ENCODE measurements around the gene TENT4A.

Gene TENT4A

DNA sequence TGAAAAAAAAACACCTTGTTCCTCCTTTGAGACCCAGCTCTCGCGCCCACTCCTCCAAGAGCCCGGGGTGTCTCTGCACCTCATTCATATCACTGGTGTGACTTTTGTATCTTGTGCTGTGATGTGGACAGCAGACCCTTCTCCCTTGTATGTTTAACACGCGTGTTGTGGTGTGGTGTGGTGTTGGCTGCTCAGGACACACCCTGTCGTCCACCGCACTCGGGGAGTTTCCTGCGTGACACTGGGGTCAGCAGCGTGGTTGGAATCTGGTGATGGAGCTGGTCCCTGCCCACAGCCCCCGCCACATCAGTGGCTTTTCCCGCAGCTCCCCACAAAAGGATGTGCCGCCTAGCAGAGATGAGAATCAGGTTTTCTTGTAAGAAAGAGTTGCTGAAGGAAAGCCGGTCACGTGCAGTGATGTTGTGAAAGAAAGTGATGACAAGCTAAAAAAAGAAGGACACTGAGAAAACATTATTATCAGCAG, 61.5 kb downstream of the TENT4A start:
- in situ Hi-C loops (cut with HindIII; ENCODE audit: low pct_ligation_motif_present, low pct_unique_long_range_greater_than_20kb, low sequenced_read_pairs), result no loop called here
- no peak for DNase-seq

DNA sequence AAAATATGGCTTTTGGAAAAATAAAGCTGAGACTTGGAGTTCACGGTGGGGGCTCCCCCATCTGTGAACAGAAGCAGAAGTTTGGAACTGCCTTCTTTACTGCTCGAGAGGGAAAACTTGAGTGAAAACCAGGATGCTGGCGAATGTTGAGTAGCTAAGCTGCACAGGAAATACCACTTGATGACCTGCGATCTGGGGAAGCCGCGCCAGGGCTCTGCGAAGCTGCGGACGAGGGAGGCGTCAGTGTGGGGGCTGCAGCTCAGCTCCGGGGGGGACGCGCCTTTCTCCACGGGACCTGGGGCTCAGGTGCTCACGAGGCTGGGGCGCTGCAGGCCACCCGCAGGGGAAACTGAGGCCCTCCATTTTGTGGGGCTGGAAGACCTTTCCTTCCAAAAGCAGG, 62.3 kb downstream of the TENT4A start:
- in situ Hi-C loops (cut with HindIII; ENCODE audit: low pct_ligation_motif_present, low pct_unique_long_range_greater_than_20kb, low sequenced_read_pairs), result no loop called here
- no peak for DNase-seq

DNA sequence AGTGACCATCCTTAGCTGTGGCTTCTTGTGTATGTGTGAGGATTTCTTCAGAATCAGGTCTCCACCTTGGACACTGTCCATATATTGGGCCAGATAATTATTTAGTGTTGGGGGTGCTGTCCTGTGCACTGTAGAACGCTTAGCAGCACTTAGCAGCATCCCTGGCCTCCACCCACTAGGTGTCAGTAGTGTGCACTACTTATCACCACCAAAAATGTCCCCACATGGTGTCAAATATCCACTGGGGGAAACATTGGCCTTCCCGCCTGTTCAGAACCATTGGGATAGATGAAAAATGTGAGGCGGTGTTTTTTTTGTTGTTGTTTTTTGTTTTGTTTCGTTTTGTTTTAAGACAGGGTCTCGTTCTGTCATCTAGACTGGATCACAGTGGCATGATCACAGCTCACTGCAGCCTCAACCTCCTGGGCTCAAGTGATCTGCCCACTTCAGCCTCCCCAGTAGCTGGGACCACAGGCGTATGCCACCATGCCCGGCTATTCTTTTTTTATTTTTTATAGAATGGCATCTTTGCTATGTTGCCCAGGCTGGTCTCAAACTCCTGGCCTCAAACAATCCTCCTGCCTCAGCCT, 67.7 kb downstream of the TENT4A start:
- DNase-seq, result peak; percentile 22
- in situ Hi-C loops (cut with HindIII; ENCODE audit: low pct_ligation_motif_present, low pct_unique_long_range_greater_than_20kb, low sequenced_read_pairs), result no loop called here

DNA sequence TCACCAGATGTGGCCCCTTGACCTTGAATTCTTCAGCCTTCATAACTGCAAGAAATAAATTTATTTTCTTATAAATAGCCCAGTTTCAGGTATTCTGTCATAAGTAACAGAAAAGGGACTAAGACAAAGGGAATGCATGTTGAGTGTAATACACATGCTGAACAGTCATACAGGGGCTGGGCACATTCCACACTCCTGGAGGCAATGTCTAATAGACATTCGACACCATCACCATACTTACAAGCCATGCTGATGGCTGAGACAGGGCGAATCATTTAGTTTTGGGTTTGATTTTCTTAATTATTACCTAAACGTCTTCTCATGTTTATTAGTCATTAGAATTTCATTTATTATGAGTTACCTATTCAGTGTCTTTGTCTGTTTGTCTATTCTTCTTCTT, 68.5 kb downstream of the TENT4A start:
- in situ Hi-C loops (cut with HindIII; ENCODE audit: low pct_ligation_motif_present, low pct_unique_long_range_greater_than_20kb, low sequenced_read_pairs), result no loop called here
- DNase-seq, result no peak

DNA sequence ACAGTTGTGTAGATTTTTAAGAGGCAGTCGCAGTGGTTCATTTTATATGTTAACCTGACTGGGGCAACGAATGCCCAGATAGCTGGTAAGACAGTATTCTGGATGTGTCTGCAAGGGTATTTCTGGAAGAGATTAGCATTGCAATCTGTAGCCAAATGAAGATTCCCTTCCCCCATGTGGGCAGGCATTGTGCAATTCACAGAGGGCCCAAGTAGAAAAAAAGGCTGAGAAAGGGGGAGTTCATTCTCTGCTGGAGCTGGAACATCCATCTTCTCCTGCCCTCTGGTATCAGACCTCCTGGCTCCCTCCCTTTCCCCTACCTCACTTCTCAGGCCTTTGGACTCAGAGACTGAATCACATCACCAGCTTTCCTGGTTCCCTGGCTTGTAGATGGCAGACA, 70.6 kb downstream of the TENT4A start:
- in situ Hi-C loops (cut with HindIII; ENCODE audit: low pct_ligation_motif_present, low pct_unique_long_range_greater_than_20kb, low sequenced_read_pairs), result no loop called here
- no peak for DNase-seq

DNA sequence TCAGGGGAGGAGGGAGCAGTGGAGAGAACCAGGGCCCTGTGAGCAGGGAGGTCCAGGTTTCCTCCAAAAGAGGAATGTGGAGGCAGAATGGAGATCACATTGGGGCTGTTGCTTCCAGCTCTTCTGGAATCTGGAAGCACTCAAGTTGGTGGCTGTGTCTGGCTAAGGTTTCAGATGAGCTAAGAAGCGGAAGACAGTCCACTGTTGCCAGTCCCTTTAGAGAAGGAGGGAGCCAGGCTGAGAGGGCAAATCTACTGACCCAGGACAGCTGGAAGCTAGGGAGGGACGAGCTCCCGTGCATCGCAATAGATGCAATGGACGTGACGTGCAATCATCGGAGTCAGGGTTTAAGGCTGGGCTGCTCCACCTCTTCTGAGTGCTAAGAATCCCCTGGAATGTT, 71.2 kb downstream of the TENT4A start:
- no peak for DNase-seq
- in situ Hi-C loops (cut with HindIII; ENCODE audit: low pct_ligation_motif_present, low pct_unique_long_range_greater_than_20kb, low sequenced_read_pairs), result no loop called here

DNA sequence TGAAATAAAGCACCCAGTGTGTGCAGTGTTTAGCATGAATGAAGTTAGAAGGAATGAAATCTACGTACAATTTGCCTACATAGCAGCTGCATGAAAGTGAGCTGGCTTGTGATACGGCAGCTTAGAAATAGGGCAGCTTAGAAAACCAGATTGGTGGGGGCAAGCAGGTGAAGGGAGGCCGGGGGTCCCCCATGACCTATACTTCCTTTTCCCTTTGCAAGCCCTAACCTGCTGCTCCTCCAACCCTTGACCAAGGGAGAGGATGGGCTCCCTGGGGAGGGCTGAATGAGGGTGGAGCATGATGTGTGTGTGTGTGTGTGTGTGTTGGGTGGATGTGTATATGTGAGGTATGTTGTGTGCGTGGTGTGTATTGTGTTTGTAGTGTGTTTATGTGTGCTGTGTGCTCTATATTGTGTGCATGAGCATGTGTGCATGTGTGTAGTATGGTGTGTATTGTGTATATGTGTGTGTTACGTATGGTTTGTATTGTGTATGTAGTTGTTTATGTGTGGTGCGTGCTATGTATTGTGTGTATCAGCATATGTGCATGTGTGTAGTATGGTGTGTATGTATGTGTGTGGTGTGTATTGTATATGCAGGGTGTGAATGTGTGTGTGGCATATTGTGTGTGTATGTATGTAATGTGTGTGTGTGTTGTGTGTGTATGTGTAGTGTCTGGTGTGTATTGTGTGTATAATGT, 72.1 kb downstream of the TENT4A start:
- in situ Hi-C loops (cut with HindIII; ENCODE audit: low pct_ligation_motif_present, low pct_unique_long_range_greater_than_20kb, low sequenced_read_pairs), result no loop called here
- DNase-seq, result no peak

DNA sequence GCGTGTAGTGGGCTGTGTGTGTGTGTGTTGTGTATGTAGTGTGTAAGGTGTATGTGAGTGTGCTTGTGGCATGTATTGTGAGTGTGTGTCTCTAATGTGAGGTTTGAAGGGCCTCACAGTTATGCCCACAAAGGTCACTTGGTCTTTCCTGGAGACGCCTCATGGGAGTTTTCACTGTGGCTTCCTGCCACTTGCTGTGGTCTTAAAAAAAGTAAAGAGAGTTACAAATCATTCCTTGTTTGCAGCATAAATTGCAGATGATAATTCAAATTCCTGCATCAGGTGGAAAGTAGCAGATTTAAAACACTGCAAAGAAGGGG, 72.6 kb downstream of the TENT4A start:
- no peak for DNase-seq

DNA sequence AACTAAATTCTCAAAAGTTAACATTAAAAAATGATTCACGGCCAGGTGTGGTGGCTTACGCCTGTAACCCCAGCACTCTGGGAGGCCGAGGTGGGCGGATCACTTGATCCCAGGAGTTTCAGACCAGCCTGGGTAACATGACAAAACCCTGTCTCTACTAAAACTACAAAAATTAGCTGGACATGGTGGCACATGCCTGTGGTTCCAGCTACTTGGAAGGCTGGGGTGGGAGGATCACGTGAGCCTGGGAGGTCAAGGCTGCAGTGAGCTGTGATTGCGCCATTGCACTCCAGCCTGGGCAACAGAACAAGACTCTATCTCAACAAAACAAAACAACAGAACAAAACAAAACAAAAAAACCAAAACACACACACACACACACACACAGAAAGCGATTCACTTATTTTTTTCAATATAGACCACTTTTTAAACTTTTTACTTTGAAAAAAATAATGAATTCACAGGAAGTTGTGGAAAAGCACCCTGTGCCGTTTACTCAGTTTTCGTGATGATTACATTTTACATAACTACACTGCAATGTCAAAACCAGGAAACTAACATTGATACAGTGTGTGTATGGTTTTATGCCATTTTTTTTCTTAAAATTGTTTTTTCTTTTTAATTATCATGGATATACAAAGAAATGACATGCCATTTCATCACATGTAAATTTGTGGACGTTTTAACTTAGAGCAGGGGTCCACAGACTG, 73.7 kb downstream of the TENT4A start:
- DNase-seq, result no peak
- in situ Hi-C loops (cut with HindIII; ENCODE audit: low pct_ligation_motif_present, low pct_unique_long_range_greater_than_20kb, low sequenced_read_pairs), result no loop called here

More for the DNA sequence above, 72.6 kb downstream of the TENT4A start:
- in situ Hi-C loops (cut with HindIII; ENCODE audit: low pct_ligation_motif_present, low pct_unique_long_range_greater_than_20kb, low sequenced_read_pairs), result no loop called here

DNA sequence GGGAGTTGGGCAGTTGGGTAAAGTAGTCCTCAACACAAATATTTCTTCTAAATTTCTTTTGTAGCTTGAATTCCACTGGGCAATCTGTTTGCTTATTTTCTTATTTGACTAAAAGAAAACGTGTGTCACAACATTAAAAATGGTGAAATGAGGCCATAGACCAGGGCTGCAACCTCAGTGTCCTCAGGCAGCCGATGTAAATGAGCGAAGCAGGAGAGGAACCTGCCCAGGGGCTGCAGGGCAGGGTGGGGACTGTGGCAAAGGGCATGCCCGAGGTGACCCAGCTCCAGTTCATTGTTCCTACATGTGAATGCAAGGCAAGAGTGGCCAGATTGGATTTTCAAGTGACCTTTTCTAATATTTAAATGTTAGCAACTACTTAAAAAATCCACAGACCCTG, 74.7 kb downstream of the TENT4A start:
- in situ Hi-C loops (cut with HindIII; ENCODE audit: low pct_ligation_motif_present, low pct_unique_long_range_greater_than_20kb, low sequenced_read_pairs), result no loop called here
- DNase-seq, result no peak

DNA sequence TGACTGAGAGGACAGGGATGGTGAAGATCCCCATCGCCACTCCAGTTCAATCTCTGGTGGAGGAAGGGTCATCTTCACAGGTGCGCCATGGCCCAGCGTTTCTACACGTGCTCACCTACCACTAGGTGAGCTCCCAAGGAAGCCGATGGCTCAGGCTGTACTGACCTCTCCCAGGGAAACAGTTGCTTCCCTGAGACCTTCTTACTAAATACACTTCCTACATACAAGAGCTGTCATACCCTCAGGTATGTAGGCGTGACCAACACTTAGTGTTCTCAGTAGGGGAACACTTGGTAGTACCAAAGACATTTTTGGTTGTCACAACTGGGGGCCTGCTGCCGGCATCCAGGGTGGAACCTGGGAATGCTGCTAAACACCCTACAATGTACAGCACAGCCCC, 75.2 kb downstream of the TENT4A start:
- in situ Hi-C loops (cut with HindIII; ENCODE audit: low pct_ligation_motif_present, low pct_unique_long_range_greater_than_20kb, low sequenced_read_pairs), result no loop called here
- no peak for DNase-seq

DNA sequence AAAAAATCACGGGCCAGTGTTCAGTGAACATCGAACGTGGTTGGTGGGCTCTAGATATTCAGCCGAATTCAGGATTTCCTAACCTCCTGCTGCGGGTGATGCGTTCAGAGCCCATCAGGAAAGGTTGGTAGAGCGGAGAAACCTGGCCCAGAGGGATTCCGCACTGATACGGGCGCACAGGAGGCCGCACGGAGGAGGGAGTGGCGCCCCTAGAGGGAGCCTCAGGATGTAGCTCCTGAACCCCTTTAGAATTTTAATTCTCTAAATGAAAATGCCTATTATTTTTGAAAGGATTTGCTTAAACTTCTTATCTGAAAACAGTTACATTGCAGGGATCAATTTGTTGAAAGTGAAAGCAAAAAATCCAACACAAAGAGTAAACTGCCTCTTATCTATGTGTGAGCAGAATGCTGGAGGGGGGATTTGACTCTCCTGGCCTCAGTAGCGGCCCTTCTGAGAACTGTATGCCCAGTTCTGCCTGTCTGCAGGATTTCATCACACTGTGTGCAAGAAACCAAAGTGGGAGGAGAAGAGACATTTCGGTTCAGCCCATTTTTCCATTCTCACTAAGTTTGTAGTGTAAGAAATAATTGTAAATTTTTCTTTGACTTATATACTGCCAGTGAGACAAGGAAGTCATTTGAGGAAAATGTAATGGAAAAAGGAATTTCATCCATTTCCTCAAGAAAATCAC, 75.9 kb downstream of the TENT4A start:
- in situ Hi-C loops (cut with HindIII; ENCODE audit: low pct_ligation_motif_present, low pct_unique_long_range_greater_than_20kb, low sequenced_read_pairs), result no loop called here

DNA sequence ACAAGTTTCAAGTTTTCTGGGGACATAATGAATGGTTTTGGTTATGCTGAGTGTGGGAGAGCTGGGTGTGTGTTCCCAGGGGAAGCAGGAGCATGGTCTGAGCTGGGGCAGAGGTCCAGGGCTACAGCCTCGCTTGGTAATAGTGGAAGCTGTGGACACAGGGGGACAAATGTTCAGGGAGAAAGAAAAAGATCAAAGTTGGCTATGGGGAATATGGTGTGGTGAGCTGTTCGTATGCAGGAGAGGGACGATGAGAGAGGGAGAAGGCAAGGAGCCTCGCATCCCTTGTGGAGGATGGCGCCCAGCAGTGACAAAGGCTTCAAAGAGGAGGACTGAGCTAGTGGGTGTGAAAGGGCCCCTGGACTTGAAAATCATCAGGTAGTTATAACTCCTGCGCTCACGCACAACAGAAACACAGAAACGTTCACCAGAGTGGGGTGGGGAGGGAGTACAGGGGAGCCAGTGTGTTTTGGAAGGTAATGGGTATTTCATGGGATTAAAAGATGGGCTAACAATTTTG, 77.2 kb downstream of the TENT4A start:
- in situ Hi-C loops (cut with HindIII; ENCODE audit: low pct_ligation_motif_present, low pct_unique_long_range_greater_than_20kb, low sequenced_read_pairs), result no loop called here

More for the DNA sequence above, 75.9 kb downstream of the TENT4A start:
- no peak for DNase-seq

DNA sequence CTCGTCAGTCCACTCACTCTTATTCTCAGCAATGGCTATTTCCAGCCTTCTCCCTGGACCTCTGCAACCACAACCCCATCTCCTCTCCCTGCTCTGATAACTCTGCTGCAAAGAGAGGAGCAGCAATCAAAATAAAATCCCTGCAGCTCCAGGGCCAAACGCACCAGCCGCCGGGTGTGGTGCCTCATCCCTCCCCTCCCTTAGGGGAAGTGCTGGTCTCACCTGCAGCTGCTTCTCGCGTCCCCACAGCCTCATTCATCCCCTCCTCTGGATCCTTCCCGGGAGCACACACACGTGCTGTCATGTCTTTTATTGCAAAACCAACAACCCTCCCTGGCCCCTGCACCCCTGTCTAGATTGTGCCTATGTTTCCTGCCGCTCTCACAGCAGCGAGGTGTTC, 77.8 kb downstream of the TENT4A start:
- in situ Hi-C loops (cut with HindIII; ENCODE audit: low pct_ligation_motif_present, low pct_unique_long_range_greater_than_20kb, low sequenced_read_pairs), result no loop called here
- no peak for DNase-seq

More for the DNA sequence above, 77.2 kb downstream of the TENT4A start:
- no peak for DNase-seq

DNA sequence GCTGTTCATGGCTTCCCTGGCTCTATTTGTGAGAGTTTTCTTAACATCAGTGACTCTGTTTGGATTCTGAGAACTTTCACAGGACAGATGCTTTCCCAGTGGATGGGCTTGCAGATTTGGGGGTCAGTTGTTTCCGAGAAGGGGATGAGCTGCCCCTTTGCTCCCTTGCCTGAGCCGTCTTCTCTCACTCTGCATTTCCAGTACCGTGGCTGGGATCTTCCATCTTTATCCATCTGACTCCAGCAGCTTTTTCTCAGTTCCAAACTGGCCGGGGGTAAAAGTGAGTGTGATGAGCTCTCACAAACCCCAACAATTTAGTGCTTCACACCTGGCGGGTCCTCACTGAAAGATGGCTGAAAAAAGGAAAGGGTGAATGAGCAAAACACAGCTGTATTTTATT, 79.1 kb downstream of the TENT4A start:
- in situ Hi-C loops (cut with HindIII; ENCODE audit: low pct_ligation_motif_present, low pct_unique_long_range_greater_than_20kb, low sequenced_read_pairs), result no loop called here
- no peak for DNase-seq

DNA sequence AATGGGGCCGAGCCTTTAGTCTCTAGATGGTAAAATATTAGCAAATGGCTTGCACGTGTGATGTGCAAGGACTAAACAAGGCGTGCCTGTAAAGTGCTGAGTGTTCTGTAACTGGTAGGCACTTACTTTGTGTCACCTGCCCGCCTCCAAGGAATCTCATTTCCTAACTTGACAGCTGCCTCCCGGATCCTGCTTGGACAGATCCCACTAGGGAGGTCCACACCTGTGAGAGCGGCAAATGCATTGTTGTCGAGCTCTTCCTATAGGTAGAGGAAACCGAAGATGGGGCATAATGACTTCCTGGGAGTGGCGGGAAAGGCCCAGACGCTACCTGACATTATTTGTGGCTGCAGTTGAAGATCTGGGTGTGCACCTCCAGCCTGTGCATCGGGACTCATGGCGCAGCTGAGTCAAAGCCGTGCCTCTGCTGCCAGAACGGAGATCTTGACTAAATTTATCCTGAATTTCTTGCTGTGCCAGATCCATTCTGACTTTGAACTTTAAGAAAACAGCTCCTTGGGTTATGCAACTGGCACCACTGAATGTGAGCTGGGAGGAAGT, 79.8 kb downstream of the TENT4A start:
- DNase-seq, result no peak
- in situ Hi-C loops (cut with HindIII; ENCODE audit: low pct_ligation_motif_present, low pct_unique_long_range_greater_than_20kb, low sequenced_read_pairs), result no loop called here

DNA sequence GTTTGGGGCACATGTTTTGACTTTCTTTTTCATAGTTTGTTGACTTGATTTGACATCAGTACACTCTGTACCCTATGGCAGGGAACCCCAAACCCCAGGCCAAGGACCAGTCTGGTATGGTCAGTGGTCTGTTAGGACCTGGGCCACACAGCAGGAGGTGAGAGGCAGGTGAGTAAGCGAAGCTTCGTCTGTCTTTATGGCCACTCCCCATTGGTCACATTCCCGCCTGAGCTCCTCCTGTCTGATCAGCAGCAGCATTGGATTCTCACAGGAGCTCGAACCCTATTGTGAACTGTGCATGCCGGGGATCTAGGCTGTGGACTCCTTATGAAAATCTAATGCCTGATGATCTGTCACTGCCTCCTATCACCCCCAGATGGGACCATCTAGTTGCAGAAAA, 88.0 kb downstream of the TENT4A start:
- DNase-seq, result no peak
- in situ Hi-C loops (cut with HindIII; ENCODE audit: low pct_ligation_motif_present, low pct_unique_long_range_greater_than_20kb, low sequenced_read_pairs), result no loop called here

DNA sequence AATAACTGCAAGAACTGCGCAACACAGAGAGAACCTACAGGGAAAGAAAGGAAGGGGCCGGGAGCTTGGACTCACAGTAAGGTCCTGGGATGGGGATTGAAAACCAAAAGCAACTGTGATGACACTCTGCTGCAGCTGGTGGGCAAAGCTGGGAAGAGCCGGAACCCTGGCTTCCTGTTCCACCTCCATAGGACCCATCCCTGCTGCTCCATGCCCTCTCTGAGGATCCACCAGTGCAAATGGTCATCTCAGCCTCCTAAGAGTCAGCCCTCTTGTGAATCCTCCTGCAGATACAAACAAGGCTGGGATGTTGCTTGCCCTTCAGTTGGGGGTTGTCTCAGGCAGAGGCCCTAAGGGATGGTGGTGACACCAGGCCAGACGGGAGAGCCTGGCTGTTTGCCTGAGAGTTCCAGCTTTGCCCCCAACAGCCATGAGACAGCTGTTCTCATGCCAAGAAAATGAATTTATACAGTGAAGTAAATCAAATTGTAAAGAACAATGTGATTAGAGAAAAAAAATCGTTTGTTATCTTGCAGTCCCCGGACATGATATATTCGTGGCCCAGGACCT, 90.8 kb downstream of the TENT4A start:
- in situ Hi-C loops (cut with HindIII; ENCODE audit: low pct_ligation_motif_present, low pct_unique_long_range_greater_than_20kb, low sequenced_read_pairs), result no loop called here

More for the DNA sequence above, 90.8 kb downstream of the TENT4A start:
- DNase-seq, result no peak
